HUES48 (cell line): ENCODE data around the gene TNP2.

Experiments used
- H3K27ac ChIP-seq: one replicate; pipeline ENCODE4 v1.7.0; 2013; ENCODE audit warnings: low read depth, low read length, inconsistent platforms
- H3K27me3 ChIP-seq: 2 replicates; pipeline ENCODE4 v1.6.1; 2013; ENCODE audit warnings: mild to moderate bottlenecking, low read length; ENCODE audit not compliant: control insufficient read depth, insufficient read depth
- H3K36me3 ChIP-seq: 2 replicates; pipeline ENCODE4 v1.6.1; 2013; ENCODE audit warnings: low read length; ENCODE audit not compliant: control insufficient read depth, insufficient read depth
- H3K4me1 ChIP-seq: 2 replicates; pipeline ENCODE4 v1.6.1; 2013; ENCODE audit warnings: mild to moderate bottlenecking, low read length; ENCODE audit not compliant: control insufficient read depth, insufficient read depth
- H3K4me3 ChIP-seq: 2 replicates; pipeline ENCODE4 v1.5.1; 2013; ENCODE audit warnings: mild to moderate bottlenecking, low read depth, low read length
- H3K9ac ChIP-seq: 2 replicates; pipeline ENCODE4 v1.6.1; 2013; ENCODE audit warnings: mild to moderate bottlenecking, low read depth, low read length, moderate library complexity
- H3K9me3 ChIP-seq: 2 replicates; pipeline ENCODE4 v1.6.1; 2013; ENCODE audit warnings: low read length; ENCODE audit not compliant: control insufficient read depth, insufficient read depth

TNP2 gene

DNA sequence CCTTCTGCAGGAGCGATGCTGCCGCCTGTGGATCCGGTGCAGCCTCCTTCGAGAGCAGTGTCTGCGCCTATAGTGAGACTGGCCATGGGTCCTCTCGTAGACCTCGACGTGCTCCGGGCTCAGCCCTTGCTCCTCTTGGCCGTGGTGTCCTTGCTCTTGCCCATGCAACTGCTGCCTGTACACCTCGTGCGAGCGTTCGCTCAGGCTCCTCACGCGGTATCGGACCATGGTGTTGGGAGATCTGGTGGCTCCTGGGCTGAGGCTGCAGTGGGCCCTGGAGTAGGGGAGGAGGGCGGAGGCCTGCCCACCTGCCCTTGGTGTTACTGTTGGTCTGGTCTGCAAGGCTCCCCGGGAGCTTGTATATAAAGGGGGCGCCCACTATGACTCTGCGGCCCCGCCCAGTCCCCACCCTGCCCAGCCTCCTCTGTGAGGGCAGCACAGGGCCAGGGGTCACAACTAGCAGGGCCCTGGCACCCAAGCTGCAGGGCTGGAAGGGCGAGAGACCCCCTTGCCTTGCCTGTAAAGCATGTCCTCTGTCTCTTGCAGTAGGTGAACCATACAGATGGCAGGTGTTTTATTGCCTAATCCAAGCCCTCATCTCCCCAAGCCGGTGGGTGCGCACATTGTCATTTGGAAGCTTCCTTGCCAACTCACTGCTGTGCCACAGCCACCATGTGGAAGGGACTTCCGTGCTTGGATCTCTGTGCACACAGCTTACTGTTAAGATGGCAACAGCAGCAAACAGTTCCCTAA is 7.2 kb upstream of the TNP2 start, which contains the start of gene PRM2:
TSS of gene PRM2 (minus strand) at position 338 of the 753 bp plus-strand sequence. CDS start at position 228, 110 bp downstream.
- Histone ChIP-seq H3K4me1 (0 out of 2 replicates have a peak, but pooled peaks cover 3% of the 10 kb centered on the region), H3K27me3 (no peaks in the 10 kb centered on the region), H3K4me3 (no peak within 1 kb of the TSS)

DNA sequence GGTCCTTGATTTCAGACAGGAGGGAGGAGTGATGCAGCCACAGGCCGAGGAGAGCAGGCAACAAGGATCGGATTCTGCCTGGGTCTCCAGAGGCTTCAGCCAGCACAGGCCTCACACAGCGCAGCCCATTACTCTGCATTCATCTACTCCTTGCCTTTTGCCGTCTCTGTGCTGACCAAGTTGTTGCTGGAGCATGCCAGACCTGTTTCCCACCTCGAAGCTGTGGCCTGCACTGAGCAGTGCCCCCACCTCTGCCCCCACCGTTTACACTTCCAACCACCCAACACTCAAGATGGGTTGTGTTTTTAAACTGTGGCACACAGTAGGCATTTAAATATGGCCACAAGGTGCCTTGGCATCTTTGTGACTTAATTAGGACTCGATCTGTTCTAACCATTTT is 5.8 kb upstream of the TNP2 start:
- Histone ChIP-seq H3K9ac (no peak overlapping the region), H3K4me3 (no peak overlapping the region), H3K27ac (no peak overlapping the region), H3K27me3 (no peaks in the 10 kb centered on the region), H3K4me1 (0 out of 2 replicates have a peak, but pooled peaks cover 3% of the 10 kb centered on the region), H3K9me3 (no peaks in the 10 kb centered on the region), H3K36me3 (no peaks in the 10 kb centered on the region)

More for the DNA sequence above, 7.2 kb upstream of the TNP2 start, which contains the start of gene PRM2:
- Histone ChIP-seq H3K9me3 (no peaks in the 10 kb centered on the region), H3K27ac (no peak within 1 kb of the TSS), H3K9ac (no peak within 1 kb of the TSS), H3K36me3 (no peaks in the 10 kb centered on the region)

DNA sequence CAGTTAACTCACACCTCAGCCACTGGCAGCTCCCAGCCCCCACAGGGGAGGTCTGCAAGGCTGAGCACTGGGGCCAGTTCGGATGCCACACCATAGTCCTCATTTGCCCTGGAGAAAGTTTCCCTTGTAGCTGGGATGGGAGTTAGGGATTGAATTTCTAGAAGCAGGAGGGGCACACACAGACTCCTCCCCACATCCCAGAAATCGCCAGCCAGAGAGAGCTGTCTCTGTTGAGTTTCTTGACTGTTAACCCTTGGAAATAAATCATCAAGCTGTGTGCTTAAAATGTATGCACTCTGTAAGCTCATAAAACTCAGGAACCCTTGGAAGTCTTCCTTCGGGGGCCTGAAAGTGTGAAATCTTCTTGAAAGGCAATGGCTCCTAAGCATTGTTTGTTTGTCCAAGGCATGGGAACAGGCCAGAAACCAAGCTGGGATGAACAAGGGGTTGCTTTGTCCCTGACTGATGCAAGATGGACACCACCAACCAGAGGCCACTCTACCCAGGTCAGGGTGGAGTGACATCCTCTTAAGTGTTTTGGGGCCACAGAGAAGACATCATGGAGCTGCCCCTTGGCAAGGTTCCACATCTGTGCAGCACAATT is 4.7 kb upstream of the TNP2 start:
- Histone ChIP-seq H3K36me3 (no peaks in the 10 kb centered on the region), H3K27me3 (no peaks in the 10 kb centered on the region), H3K4me1 (0 out of 2 replicates have a peak, but pooled peaks cover 3% of the 10 kb centered on the region), H3K27ac (no peak overlapping the region), H3K9ac (no peak overlapping the region), H3K9me3 (no peaks in the 10 kb centered on the region), H3K4me3 (no peak overlapping the region)

DNA sequence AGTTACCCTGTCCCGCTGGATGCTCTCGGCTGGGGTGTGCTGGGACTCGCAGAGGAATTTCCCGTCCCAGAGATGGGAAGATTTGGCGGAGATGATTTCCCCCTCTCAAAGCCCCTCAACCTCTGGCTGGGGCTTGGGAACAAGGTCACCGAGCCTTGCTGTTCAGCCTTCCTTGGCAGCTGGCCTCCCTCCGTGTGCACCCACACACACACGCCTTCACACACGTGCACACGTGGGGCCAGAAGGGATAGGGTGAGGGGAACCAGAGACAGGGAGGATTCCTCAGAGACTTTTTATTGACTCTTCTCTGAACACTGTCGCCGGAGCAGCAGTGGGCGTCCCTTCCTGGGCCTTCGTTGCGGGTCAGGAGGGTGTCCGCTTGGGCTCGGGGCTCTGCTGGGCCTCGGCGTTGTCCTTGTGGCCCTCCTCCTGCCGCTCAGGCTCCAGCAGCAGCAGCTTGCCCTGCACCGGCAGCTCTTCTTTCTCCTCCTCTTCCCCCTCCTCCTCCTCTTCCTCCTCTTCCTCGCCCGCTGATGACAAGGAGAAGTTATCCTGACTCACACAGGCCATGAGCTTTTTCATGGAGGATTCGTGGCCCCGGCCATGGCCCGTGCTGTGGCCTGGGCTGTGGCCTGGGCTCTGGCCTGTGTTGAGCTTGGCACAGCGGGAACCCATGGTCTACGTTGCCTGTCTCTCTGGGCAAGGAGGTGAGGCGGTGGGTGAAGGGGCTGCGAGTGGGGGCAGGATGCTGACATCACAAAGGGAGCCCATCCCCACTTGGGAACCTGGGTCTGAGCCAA is 4.0 kb upstream of the TNP2 start, which contains the start of gene PRM3:
TSS of gene PRM3 (minus strand) at position 709 of the 800 bp plus-strand sequence. CDS start at position 675, 34 bp downstream.
- H3K4me1 ChIP-seq = 0 out of 2 replicates have a peak, but pooled peaks cover 3% of the 10 kb centered on the region

DNA sequence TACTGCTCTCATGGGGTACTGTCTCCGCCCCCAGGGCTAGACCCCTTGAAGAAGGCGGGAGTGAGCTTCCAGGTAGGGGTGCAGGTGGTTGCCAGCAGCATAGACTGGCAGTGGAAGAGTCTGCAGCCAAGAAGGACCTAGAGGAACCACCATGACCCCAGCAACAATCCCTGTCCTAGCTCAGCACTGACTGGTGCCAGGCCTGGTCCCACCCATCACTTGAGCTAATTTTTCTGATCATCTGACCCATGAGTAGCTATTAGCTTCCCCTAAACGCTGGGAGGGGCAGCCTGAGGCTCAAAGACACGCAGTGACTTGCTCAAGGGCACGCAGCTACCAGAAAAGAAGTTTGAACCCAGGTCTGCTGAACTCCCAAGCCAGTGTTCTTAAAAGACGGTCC is 3.4 kb upstream of the TNP2 start:
- H3K9ac ChIP-seq = no peak overlapping the region
- no peaks in the 10 kb centered on the region for H3K27me3 ChIP-seq
- H3K4me1 ChIP-seq = 0 out of 2 replicates have a peak, but pooled peaks cover 3% of the 10 kb centered on the region
- no peak overlapping the region for H3K27ac ChIP-seq
- H3K36me3 ChIP-seq = no peaks in the 10 kb centered on the region
- H3K4me3 ChIP-seq = no peak overlapping the region
- no peaks in the 10 kb centered on the region for H3K9me3 ChIP-seq

More for the DNA sequence above, 4.0 kb upstream of the TNP2 start, which contains the start of gene PRM3:
- Histone ChIP-seq H3K9ac (no peak within 1 kb of the TSS), H3K36me3 (no peaks in the 10 kb centered on the region), H3K4me3 (no peak within 1 kb of the TSS), H3K27me3 (no peaks in the 10 kb centered on the region), H3K9me3 (no peaks in the 10 kb centered on the region), H3K27ac (no peak within 1 kb of the TSS)

DNA sequence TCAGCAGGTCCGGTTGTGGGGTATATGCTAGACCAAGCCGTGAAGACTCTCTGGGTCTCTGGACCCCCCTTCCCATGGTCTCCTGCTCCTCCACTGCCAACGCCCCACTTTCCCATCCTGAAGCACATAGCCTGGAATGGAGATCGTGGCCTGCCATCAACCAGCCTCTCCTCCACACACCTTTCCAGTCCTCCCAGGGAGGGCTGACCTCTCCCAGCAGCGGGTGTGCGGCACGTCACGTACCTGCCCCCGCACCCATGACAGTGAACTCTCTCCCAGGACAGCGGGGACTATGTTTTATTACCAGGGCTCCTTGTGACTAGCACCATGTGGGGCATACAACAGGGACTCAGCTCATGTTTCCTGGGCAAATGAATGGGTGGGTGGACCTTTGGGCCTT is 2.5 kb upstream of the TNP2 start:
- no peak overlapping the region for H3K27ac ChIP-seq
- no peak overlapping the region for H3K4me3 ChIP-seq
- 0 out of 2 replicates have a peak, but pooled peaks cover 3% of the 10 kb centered on the region for H3K4me1 ChIP-seq
- no peaks in the 10 kb centered on the region for H3K27me3 ChIP-seq
- no peak overlapping the region for H3K9ac ChIP-seq
- H3K36me3 ChIP-seq = no peaks in the 10 kb centered on the region
- no peaks in the 10 kb centered on the region for H3K9me3 ChIP-seq

DNA sequence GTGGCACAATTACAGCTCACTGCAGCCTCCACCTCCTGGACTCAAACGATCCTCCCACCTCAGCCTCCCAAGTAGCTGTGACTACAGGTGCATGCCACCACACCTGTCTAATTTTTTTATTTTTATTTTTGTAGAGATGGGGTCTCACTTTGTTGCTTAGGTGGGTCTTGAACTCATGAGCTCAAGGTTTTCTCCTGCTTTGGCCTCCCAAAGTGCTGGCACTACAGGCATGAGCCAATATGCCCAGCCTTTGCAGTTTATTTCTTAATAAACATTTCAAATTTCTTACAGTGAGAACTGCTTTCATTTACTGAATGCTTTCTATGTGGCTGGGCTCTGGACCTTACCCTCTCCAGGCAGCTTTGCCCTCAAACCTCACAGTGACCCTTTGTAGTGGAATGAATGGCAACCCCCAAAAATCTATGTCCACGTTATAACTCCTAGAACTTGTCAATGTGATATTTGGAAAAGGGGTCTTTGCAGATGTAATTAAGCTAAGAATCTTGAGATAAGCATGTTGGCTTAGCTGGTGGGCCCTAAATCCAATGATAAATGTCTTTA is 1.6 kb upstream of the TNP2 start:
- Histone ChIP-seq H3K9ac (no peak overlapping the region), H3K9me3 (no peaks in the 10 kb centered on the region), H3K4me1 (0 out of 2 replicates have a peak, but pooled peaks cover 3% of the 10 kb centered on the region), H3K27ac (no peak overlapping the region), H3K27me3 (no peaks in the 10 kb centered on the region), H3K4me3 (no peak overlapping the region), H3K36me3 (no peaks in the 10 kb centered on the region)

DNA sequence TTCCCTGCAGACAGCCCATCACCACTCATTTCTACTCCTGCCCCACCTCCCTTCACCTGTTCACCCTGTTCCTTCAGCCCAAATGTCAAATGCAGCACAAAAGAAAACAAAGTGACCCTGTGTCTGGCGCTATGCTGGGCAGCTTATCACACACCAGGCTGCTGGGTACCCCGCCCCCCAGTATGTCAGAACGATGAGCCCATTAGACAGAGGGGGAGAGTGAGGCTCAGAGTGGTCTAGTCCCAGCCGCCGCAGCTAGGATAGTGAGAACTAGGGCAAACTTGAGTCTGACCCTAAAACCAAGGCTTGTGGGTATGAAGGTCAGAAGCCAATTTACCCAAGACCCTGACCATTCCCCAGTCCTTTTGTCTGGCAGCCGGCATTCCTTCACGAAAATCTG is 4.0 kb downstream of the TNP2 start:
- Histone ChIP-seq H3K27ac (no peak overlapping the region), H3K9ac (no peak overlapping the region), H3K9me3 (no peaks in the 10 kb centered on the region), H3K4me3 (no peak overlapping the region), H3K36me3 (no peaks in the 10 kb centered on the region), H3K4me1 (no peaks in the 10 kb centered on the region), H3K27me3 (no peaks in the 10 kb centered on the region)

DNA sequence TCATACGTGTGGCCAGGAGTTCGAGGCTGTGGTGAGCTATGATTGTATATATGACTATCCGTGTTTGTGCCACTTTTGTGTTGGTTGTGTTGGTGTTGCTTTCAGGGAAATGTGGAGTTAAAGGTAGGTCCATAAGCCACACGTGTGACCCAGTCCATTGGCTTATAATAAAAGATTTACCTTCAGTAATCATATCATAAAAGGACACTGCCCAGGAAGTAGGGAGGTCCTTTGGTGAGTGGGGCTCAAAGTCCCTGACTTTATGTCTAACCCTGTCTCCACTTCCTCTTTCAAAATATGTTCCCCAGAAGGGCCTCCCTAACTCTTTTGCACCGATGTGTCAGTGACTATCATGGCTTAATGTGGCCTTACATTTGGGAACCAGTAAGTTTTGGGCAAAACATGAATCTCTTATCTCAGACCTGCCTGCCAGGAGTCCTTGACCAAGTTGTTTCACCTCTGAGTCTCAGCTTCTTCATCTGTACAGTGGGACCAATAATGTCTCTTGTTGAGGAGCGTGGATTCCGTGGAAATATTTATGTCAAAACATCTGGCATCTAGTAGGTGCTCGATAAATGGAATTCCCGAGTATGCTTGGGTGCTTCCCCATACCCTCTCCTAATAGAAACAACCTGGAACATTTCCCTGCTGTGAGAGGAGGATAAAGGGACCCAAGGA is 4.8 kb downstream of the TNP2 start:
- Histone ChIP-seq H3K4me3 (no peak overlapping the region), H3K9me3 (no peaks in the 10 kb centered on the region), H3K4me1 (no peaks in the 10 kb centered on the region), H3K27ac (no peak overlapping the region), H3K9ac (no peak overlapping the region), H3K36me3 (no peaks in the 10 kb centered on the region), H3K27me3 (no peaks in the 10 kb centered on the region)

DNA sequence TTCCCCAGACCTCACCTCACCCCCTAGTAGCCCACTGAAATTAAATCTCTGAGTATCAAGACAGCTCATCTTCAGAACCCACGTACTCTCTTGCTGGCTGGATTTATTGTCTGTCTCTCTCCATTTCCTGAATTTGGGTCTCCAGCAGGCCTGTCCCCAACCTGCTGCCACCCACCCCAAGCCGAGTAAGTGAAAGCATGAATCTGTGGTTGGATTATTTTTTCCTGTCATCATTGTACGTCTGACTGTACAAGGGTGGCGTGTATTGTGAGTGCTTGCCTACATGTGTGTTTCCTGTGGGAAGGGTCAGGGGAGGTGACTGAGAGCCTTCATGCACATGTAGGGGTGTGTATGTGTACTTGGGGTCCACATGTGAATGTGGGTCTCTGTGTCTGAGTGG is 5.4 kb downstream of the TNP2 start:
- Histone ChIP-seq H3K36me3 (no peaks in the 10 kb centered on the region), H3K27me3 (no peaks in the 10 kb centered on the region), H3K9me3 (no peaks in the 10 kb centered on the region), H3K4me1 (no peaks in the 10 kb centered on the region), H3K9ac (no peak overlapping the region), H3K27ac (no peak overlapping the region), H3K4me3 (no peak overlapping the region)
